ENCODE data around the gene IFITM5. TPM values are rescaled to one million over a fixed set of nuclear protein-coding genes. Genes with fewer than 3 reads are reported as not detected.

Gene IFITM5
- total and polyA plus RNA-seq, 2 experiments from 2014 or later = not detected

DNA sequence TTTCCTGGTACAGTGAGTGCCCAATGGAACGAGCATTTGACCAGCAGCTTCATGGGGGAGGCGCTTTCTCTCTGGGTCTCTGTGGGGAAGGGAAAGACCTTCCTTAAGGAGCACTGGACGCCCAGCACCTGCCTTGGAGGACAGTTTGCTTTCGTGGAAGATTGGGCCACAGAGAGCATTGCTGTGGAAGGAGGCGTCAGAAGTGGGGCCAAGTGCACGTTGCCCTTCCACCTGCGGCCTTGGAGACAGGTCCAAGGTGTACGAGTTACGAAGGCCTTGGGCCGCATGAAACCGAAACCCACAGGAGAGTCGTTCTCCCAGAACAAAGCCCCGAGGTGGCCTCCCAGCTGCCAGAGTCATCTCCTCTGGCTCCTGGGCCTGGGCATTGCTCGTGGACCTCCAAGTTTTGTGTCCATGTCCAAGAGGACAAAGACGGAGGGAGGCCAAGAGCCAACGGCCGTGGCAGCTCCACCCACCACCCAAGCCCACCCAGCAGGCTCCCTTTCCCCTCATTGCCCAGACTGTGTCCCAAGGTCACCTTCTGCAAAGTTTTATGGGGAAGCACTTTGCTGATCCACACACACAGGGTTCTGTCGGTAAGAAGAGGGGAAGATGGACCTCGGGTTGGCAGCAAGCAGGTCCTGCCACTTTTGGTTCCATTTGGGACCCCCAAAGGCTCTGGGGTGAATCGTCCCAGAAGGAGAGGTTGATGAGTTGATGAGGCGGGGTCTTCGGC is 27.0 kb downstream of the IFITM5 start:
- no peaks in the 10 kb centered on the region for H4K20me1 ChIP-seq (ENCODE audit: insufficient read depth, poor library complexity, severe bottlenecking)
- H3K9me2 ChIP-seq (replicated peaks; ENCODE audit: insufficient read depth) = no peaks in the 10 kb centered on the region
- H3K4me3 ChIP-seq = no peak overlapping the region
- H3K27me3 ChIP-seq = no peaks in the 10 kb centered on the region
- WGBS (ENCODE audit: low lambda C conversion rate, missing lambda C conversion rate) = 94% methylated on average over 22 of the region's 22 CpGs
- no peak for TF ChIP-seq EZH2phosphoT487 (IDR thresholded peaks at IDR 0.05; ENCODE audit: low read depth, severe bottlenecking, unreplicated experiment)
- no peak for TF ChIP-seq EZH2 (IDR thresholded peaks at IDR 0.05; ENCODE audit: borderline replicate concordance)
- TF ChIP-seq, protein P1, sequence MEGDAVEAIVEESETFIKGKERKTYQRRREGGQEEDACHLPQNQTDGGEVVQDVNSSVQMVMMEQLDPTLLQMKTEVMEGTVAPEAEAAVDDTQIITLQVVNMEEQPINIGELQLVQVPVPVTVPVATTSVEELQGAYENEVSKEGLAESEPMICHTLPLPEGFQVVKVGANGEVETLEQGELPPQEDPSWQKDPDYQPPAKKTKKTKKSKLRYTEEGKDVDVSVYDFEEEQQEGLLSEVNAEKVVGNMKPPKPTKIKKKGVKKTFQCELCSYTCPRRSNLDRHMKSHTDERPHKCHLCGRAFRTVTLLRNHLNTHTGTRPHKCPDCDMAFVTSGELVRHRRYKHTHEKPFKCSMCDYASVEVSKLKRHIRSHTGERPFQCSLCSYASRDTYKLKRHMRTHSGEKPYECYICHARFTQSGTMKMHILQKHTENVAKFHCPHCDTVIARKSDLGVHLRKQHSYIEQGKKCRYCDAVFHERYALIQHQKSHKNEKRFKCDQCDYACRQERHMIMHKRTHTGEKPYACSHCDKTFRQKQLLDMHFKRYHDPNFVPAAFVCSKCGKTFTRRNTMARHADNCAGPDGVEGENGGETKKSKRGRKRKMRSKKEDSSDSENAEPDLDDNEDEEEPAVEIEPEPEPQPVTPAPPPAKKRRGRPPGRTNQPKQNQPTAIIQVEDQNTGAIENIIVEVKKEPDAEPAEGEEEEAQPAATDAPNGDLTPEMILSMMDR (IDR thresholded peaks at IDR 0.05; ENCODE audit: poor library complexity) = no peak
- H2AFZ ChIP-seq = no peak overlapping the region
- peak overlapping the region; percentile 55 for H3K27ac ChIP-seq
- peaks cover 7% of the 10 kb centered on the region for H3K4me1 ChIP-seq (ENCODE audit: insufficient read depth)
- H3K79me2 ChIP-seq = no peaks in the 10 kb centered on the region
- no peaks in the 10 kb centered on the region for H3K9me3 ChIP-seq (ENCODE audit: low read depth)
- DNase-seq (ENCODE audit: low spot score) = no peak
- H3K4me2 ChIP-seq = no peak overlapping the region
- H3K36me3 ChIP-seq (replicated peaks; ENCODE audit: insufficient read depth, low read depth) = no peaks in the 10 kb centered on the region

DNA sequence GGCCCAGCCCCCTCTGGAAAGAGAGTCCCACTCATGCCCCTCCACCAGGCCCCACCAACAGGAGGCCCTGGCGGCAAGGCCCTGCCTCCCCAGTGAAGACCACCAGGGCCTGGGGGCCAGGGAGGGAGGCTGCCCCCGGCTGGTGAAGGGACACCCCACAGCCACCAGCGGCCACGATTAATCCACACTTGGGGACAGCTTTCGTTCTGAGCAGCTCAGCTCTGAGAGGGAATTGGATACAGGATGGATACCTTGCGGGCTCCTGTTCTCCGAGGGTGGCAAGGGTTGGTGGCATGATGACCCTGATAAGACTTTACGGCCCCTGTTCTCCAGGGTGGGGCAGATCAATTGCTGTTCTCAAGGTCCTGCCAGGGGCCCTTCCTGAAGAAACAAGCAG is 28.0 kb downstream of the IFITM5 start:
- TF ChIP-seq, protein P1 (IDR thresholded peaks at IDR 0.05; ENCODE audit: poor library complexity) = no peak
- TF ChIP-seq EZH2 (IDR thresholded peaks at IDR 0.05; ENCODE audit: borderline replicate concordance) (no peak), EZH2phosphoT487 (IDR thresholded peaks at IDR 0.05; ENCODE audit: low read depth, severe bottlenecking, unreplicated experiment) (no peak)
- no peaks in the 10 kb centered on the region for H3K9me3 ChIP-seq (ENCODE audit: low read depth)
- no peak overlapping the region for H3K4me3 ChIP-seq
- no peak overlapping the region for H3K4me2 ChIP-seq
- 68% methylated on average over 8 of the region's 8 CpGs for WGBS (ENCODE audit: low lambda C conversion rate, missing lambda C conversion rate)
- DNase-seq (ENCODE audit: low spot score) = no peak
- peaks cover 7% of the 10 kb centered on the region for H3K4me1 ChIP-seq (ENCODE audit: insufficient read depth)
- no peaks in the 10 kb centered on the region for H3K9me2 ChIP-seq (replicated peaks; ENCODE audit: insufficient read depth)
- peak overlapping the region; percentile 43 for H3K27ac ChIP-seq
- H2AFZ ChIP-seq = no peak overlapping the region
- no peaks in the 10 kb centered on the region for H3K27me3 ChIP-seq
- H3K79me2 ChIP-seq = no peaks in the 10 kb centered on the region
- H4K20me1 ChIP-seq (ENCODE audit: insufficient read depth, poor library complexity, severe bottlenecking) = no peaks in the 10 kb centered on the region
- H3K36me3 ChIP-seq (replicated peaks; ENCODE audit: insufficient read depth, low read depth) = no peaks in the 10 kb centered on the region

DNA sequence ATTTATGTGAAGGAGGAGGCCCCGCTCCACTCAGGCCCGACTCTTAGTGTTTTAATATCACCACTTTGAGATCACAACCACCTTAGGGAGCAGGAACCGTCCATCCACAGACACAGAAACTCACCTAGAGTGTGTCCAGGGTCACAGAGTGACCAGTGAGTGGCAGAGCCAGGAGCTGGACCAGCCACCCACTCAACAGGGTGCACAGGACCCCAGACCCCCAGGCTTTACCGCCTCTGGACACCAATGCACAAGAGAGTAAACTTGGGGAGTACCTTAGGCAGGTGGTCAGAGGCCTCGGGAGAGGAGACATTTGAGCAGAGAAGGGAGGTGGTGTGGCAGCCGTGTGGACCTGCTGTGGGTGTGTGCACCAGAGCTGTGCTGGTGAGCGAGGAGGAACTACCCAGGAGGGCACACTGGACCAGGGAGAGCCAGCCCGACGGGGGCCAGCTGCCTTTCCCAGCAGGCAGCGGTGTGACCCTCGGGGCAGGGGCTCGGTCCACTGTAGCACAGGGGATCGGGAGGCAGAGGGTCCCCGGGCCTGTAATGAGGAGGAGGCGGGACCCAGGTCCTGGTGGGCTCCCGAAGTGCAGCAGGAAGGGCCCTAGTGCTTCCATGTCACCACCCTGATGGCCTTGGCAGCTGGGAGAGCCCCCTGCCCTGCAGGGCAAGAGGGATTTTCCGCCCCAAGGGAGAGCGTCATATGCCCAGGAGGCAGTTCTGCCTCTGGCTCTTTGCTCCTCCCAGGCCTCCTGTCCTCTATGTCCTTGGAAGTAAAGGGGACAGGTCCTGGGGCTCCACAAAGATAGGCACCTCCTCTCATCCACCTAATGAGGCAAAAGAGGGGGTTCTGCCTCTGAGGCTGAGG is 28.6 kb downstream of the IFITM5 start:
- TF ChIP-seq EZH2phosphoT487 (IDR thresholded peaks at IDR 0.05; ENCODE audit: low read depth, severe bottlenecking, unreplicated experiment) = no peak
- peak; percentile 3 for DNase-seq (ENCODE audit: low spot score)
- Histone ChIP-seq H3K27me3 (no peaks in the 10 kb centered on the region), H3K4me3 (no peak overlapping the region), H3K36me3 (replicated peaks; ENCODE audit: insufficient read depth, low read depth) (no peaks in the 10 kb centered on the region), H3K4me2 (no peak overlapping the region), H3K4me1 (ENCODE audit: insufficient read depth) (peaks cover 7% of the 10 kb centered on the region), H3K27ac (peak overlapping the region; percentile 43), H4K20me1 (ENCODE audit: insufficient read depth, poor library complexity, severe bottlenecking) (no peaks in the 10 kb centered on the region), H3K79me2 (no peaks in the 10 kb centered on the region), H2AFZ (no peak overlapping the region), H3K9me3 (ENCODE audit: low read depth) (no peaks in the 10 kb centered on the region), H3K9me2 (replicated peaks; ENCODE audit: insufficient read depth) (no peaks in the 10 kb centered on the region)
- 83% methylated on average over 18 of the region's 18 CpGs for WGBS (ENCODE audit: low lambda C conversion rate, missing lambda C conversion rate)
